NOMO-1 (cell line): ENCODE measurements around the gene CITED1.

Experiments
- DNase-seq, 2 experiments: peaks; one replicate each; lab custom pipeline; 2025; ENCODE audit not compliant: unreplicated experiment in 2 of 2; lab: John Stamatoyannopoulos, UW

Gene CITED1

DNA sequence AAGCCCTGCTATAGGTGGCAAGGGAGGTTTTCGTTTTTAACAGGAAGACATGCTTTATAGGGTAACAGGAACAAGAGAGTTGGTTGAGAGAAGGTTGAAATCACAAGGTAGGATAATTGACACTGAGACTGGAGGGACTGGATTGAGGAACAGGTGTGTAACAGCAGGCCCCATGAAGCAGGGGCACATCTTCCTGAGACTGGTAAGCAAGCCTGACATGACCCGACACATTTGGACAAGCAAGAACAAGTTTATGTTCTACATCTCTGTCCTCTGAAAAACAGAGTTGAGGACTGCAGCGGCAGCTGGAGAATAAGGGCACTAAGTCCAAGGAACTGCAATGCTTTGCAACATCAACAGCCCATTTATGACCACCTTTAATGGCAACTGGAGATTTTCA lies 33.9 kb downstream of the CITED1 start:
- DNase-seq = no peak

DNA sequence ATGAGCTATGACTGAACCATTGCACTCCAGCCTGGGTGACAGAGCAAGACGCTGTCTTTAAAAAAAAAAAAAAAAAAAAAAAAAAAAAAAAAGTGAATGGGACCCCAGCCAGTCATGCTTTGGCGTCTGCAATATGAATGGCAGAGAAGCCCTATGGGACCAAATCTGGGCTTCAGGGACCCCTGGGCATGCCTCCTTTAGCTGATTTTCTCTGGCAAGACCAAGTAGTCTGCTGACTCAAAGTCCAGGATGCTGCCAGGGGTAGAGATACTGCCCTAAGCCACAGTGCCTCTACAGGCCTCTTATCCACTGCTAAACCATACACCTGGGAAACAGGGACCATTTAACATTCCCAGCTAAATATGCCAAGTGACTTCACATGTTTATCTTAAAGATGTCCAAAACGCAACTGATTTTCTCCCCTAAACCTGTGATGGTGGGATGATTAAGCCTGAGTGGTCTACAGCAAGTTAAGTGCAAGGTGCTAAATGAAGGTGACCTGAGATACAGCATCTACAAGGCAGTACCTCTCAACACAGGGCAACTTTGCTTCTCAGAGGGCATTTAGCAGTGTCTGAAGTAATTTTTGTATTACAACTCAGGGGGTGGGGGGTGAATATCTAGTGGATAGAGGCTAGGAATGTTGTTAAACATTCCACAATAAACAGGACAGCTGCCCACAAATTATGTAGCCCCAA lies 34.5 kb downstream of the CITED1 start:
- DNase-seq = no peak

GRCh38 chrX:72270316-72270866 lies 35.3 kb downstream of the CITED1 start:
- DNase-seq = no peak

DNA sequence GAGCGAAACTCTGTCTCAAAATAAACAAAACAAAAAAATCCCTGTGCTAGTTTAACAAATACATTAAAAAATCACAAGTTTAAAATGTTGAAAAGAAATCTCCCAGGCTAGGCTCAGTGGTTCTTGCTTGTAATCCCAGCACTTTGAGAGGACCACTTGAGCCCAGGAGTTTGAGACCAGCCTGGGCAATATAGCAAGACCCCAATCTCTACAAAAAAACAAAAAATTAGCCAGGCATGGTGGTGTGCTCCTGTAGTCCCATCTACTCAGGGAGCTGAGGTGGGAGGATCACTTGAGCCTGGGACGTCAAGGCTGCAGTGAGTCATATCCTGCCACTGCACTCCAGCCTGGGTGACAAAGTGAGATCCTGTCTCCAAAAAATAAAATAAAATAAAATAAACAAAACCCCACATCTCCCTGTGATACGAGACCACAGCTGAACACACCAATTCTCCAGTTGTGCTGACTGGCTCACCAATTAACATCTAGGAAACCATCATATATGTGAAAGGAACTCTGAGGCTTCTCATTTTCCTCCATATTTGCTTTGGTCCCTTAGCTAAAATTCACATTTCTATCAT lies 36.0 kb downstream of the CITED1 start:
- DNase-seq = no peak

- DNase-seq = no peak
These were observed 36.9 kb downstream of the CITED1 start for GRCh38 chrX:72268597-72269365.

GRCh38 chrX:72265263-72265662 lies 40.5 kb downstream of the CITED1 start:
- DNase-seq = no peak

DNA sequence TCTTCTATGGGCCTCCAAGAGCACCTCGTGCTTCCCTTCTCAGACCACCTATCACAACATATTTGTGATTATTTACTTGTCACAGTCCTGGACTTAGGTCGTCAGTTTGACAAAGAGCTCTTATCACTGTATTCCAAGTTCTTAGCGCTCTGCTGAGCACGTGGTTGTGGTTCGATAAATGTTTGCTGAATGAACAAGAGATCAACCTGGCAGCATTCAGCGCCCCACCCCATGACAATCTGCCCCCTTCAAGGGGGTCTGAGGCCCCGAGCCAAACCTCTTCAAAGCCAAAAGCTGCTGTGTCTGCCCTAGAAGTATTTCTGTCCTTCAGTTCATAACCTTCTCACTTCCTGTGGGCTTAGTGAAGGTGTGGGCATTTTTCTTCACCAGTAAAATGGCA lies 43.6 kb downstream of the CITED1 start:
- no peak for DNase-seq

DNA sequence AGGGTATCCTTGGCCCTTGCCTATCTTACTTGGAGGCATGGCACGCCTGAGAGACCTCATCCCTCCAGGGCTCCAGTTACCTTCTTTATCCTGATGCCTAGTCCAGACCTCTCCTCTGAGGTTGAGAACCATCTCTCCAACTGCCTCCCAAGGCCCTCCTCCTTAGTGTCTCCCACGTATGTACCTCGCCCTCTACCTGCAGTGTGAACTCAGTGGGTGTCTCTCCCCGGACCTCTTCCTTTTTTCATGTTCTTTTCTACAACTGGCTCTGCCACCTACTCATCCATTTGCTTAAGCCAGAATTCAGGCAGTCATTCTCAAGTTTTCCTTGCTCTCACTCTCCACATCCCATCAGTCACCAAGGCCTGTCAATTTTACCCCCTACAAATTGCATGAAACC lies 45.3 kb downstream of the CITED1 start:
- no peak for DNase-seq

- no peak for DNase-seq
These were observed 47.5 kb downstream of the CITED1 start for GRCh38 chrX:72258174-72258573.

DNA sequence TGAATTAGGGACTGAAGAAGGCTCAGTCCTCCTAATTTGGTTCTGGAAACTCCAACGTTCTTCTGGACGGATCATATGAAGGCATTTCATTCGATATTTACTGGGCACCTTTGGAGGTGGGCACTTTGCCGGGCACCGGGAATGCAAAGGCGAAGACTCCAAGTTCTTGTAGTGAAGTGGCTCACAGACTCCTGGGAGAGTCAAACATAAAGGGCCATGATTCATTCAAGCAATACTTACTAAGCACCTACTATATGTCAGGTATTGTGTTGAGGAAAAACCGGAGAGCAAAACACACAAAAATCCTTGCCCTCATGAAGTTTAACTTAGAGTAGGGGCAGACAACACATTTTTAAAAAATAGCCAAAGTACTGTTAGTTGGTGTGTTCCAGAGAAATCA lies 49.9 kb downstream of the CITED1 start:
- no peak for DNase-seq

DNA sequence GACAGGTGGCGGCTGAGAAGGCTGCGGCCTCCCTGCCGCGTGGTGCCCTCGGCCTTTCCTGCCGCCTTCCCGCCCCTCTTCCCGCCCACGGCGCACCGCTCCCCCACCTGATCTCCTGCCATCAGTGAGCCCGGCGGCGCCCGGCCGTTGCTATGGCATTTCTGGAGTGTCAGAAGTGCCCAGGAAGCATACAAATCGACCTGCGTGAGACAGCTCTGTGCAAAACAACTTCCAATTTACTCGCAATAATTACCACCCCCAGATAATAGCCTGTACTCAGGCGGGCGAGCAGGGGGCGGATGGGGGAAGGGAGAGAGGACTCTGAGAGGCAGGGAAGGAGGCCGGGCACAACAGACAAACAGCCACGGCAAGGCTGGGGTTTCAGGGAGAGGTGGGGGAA lies 50.3 kb downstream of the CITED1 start:
- no peak for DNase-seq

DNA sequence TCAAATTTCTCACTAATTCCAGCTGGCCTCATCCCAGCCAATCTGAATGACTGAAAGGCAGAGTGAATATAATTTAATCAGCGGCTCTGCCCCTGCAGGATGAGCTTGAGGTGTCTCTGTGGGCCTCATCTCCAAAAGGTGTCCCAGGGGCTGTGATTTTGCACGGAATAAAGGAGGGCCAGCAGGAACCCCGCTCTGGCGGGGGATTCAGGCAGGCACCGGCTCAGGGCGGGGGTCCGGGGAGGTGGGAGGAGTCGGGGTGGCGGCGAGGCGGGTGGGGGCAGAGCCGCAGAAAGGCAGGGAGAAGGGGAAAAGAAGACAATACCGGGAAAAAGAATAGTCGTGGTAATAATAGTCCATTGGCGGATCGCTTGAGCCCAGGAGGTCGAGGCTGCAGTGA lies 50.9 kb downstream of the CITED1 start:
- DNase-seq = no peak

DNA sequence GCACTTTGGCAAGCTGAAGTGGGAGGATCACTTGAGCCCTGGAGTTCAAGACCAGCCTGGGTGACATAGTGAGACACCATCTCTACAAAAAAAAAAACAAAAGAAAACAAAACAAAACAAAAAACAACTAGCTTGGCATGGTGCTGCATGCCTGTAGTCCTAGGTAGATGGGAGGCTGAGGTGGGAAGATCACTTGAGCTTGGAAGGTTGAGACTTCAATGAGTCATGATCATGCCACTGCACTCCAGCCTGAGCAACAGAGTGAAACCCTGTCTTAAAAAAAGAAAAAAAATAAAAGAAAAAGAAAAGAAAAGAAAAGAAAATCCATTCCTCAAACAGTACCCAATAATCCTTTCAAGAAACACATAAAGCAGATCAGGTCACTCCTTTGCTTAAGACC lies 52.0 kb downstream of the CITED1 start:
- no peak for DNase-seq
